ENCODE results near the gene ING2. TPM values are rescaled to one million over a fixed set of nuclear protein-coding genes. Genes with fewer than 3 reads are reported as not detected.
"Not testable (repeated sequence)": the region's sequence is repeated elsewhere in the genome, so short reads cannot be mapped to it uniquely, and the experiment has no call there.

Gene ING2
- total and polyA plus RNA-seq, 2 of the 8 experiments (the other 6 are each of a cell fraction or from before 2014, with no cell fraction given), result 5.1 to 16.1 TPM

- H3K4me3 ChIP-seq (ENCODE audit: extremely low read depth in 1 of 4, insufficient read depth in 2 of 4, low read depth in 3 of 4, low read length in 4 of 4); H2BK120ac ChIP-seq (replicated peaks; ENCODE audit: low read depth, low read length); DNase-seq (ENCODE audit: low read depth in 1 of 2, low spot score in 2 of 2); H3K4me1 ChIP-seq (replicated peaks in 1 of 4; ENCODE audit: control insufficient read depth in 3 of 4, insufficient read depth in 4 of 4, low read length in 3 of 4); H3K9me3 ChIP-seq (ENCODE audit: insufficient read depth in 2 of 2, low read depth in 1 of 2, low read length in 1 of 2); H3K56ac ChIP-seq (replicated peaks; ENCODE audit: insufficient read length, low read depth, low read length); H3K79me1 ChIP-seq (ENCODE audit: low read depth, low read length); FAIRE-seq; H3K14ac ChIP-seq (ENCODE audit: insufficient read length); H4K5ac ChIP-seq (ENCODE audit: insufficient read length, low read depth, low read length); H3K36me3 ChIP-seq (ENCODE audit: control insufficient read depth in 2 of 4, insufficient read depth in 4 of 4, low read length in 3 of 4); H2BK20ac ChIP-seq (ENCODE audit: low read length); CTCF ChIA-PET (ENCODE audit: partially characterized antibody); H4K91ac ChIP-seq (replicated peaks; ENCODE audit: insufficient read length, low read length); H2BK15ac ChIP-seq (ENCODE audit: low read length); H4K8ac ChIP-seq (ENCODE audit: extremely low read depth, insufficient read depth, low read length); H3K4ac ChIP-seq (replicated peaks; ENCODE audit: insufficient read length, low read depth, low read length); H3K18ac ChIP-seq (ENCODE audit: extremely low read depth, low read length); H3K9ac ChIP-seq (replicated peaks in 1 of 4; ENCODE audit: extremely low read depth in 1 of 4, low read depth in 3 of 4, low read length in 3 of 4); H3K23ac ChIP-seq (ENCODE audit: insufficient read length); H4K20me1 ChIP-seq (replicated peaks in 1 of 2; ENCODE audit: control insufficient read depth in 1 of 2, insufficient read depth in 2 of 2, low read length in 2 of 2); H3K79me2 ChIP-seq (ENCODE audit: control insufficient read depth in 1 of 2, insufficient read depth in 2 of 2, low read length in 2 of 2); H2BK5ac ChIP-seq (ENCODE audit: low read depth, low read length); H3K27ac ChIP-seq (ENCODE audit: low read depth, low read length); H2AK5ac ChIP-seq (ENCODE audit: low read depth, low read length); H3K4me2 ChIP-seq (ENCODE audit: insufficient read depth in 1 of 2, low read depth in 2 of 2, low read length in 2 of 2); POLR2A ChIA-PET (ENCODE audit: partially characterized antibody); H2AFZ ChIP-seq (ENCODE audit: low read length); H3K27me3 ChIP-seq (replicated peaks in 1 of 4; ENCODE audit: control insufficient read depth in 3 of 4, extremely low read depth in 1 of 4, insufficient read depth in 3 of 4, low read length in 3 of 4); H2BK12ac ChIP-seq (ENCODE audit: low read depth, low read length): not testable (repeated sequence)
- peak; percentile 83 for TF ChIP-seq ASH2L (IDR thresholded peaks at IDR 0.05; ENCODE audit: low read length)
- WGBS, 2 experiments (ENCODE audit: extremely low coverage in 1 of 2, insufficient coverage in 1 of 2, insufficient read length in 1 of 2, insufficient replicate concordance in 2 of 2, low coverage in 1 of 2, low lambda C conversion rate in 2 of 2, missing lambda C conversion rate in 1 of 2), result no CpG with 5 or more reads among the region's 1 CpG
- H3K23me2 ChIP-seq (ENCODE audit: low read depth, low read length), result peaks cover 10% of the 10 kb centered on the region; the same call in 1 of the 2 replicates
Observed at GRCh38 chr4:183553147-183553478, 48.3 kb downstream of the ING2 start.

Data from H1 (cell line).